H4 (cell line): ENCODE measurements around the gene CNTN4. TPM values are rescaled to one million over a fixed set of nuclear protein-coding genes. Genes with fewer than 3 reads are reported as not detected.

Experiments
- DNase-seq: peaks from one replicate; pipeline ENCODE4 v3.0.0-alpha.2; 2015; ENCODE audit warnings: low spot score
- total RNA-seq: library from RNA; depleted of rRNA; stranded (reverse); fragments of >200 nt; shearing (Covaris generic); gene quantifications from 2 replicates; pipeline ENCODE4 v1.2.3, GENCODE V29; 2014

Gene CNTN4
- total RNA-seq, 1 experiment from 2014 or later = 2.3 TPM

- no peak for DNase-seq
These were observed 932.7 kb downstream of the CNTN4 start for GRCh38 chr3:3031326-3031725.

- DNase-seq = no peak
These were observed 938.5 kb downstream of the CNTN4 start for GRCh38 chr3:3037156-3037555.

- peak; percentile 29 for DNase-seq
These were observed 939.7 kb downstream of the CNTN4 start for GRCh38 chr3:3038201-3038991.

GRCh38 chr3:3053974-3054373 lies 955.3 kb downstream of the CNTN4 start:
- DNase-seq = no peak

DNA sequence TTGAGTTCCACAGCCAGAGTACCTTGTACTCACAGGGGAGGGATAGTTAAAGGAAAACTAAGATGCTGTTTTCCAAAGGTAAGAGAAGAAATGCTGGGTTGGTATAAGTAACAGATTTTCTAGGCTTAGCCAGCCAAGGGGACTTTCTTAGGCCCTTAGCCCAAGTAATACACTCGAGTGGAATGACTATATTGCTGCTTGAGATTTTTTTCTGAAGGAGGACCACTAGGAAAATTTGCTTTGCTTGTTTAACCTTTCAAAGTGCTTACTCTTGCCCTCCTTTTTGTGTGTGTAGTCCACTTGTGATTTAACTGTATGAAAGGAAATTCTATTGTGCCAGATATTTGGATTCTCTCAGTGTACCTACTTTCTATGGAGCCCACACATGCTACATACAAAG lies 961.0 kb downstream of the CNTN4 start:
- no peak for DNase-seq

GRCh38 chr3:3064297-3064696 lies 965.6 kb downstream of the CNTN4 start:
- DNase-seq = no peak

GRCh38 chr3:3065876-3066275 lies 967.2 kb downstream of the CNTN4 start:
- peak; percentile 60 for DNase-seq

DNA sequence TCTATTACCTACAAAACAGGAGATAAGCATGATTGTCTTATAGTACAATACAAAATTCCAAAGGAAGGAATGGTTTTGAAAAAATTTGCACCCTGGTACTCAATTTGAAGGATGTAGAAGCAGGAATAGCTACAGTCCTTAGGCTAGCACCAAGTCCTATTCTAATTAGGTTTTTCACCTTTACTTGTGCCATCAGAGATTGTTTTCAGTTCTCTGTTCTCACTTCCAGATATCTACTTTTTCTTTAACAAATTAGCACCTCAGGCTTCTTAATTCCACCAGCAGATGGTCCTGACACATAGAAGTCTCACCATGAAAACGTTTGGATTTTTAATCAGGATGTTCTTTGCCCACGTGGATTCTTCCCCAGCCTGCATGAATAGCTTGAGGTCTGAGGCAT lies 967.7 kb downstream of the CNTN4 start:
- no peak for DNase-seq

GRCh38 chr3:3066910-3067309 lies 968.2 kb downstream of the CNTN4 start:
- no peak for DNase-seq

DNA sequence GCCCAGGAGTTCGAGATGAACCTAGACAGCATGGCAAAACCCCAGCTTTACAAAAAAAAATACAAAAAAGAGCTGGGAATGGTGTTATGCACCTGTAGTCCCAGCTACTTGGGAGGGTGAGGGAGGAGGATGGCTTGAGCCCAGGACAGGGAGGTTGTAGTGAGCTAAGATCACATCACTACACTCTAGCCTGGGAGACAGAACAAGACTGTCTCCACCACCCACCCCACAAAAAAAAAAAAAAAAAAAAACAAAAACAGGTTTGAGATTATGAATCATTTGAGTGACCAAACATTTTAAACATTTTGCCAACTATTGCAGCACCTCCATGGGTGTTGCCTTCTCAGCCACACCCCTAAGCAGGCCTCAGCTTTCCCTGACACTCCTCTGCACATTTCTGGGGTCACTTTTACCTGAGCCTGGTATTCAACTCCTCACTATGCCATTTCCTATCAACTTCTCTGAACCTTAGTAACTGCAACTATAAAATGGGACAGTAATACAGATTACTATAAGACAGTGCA lies 969.8 kb downstream of the CNTN4 start:
- DNase-seq = no peak

- DNase-seq = no peak
These were observed 971.1 kb downstream of the CNTN4 start for GRCh38 chr3:3069723-3070122.

DNA sequence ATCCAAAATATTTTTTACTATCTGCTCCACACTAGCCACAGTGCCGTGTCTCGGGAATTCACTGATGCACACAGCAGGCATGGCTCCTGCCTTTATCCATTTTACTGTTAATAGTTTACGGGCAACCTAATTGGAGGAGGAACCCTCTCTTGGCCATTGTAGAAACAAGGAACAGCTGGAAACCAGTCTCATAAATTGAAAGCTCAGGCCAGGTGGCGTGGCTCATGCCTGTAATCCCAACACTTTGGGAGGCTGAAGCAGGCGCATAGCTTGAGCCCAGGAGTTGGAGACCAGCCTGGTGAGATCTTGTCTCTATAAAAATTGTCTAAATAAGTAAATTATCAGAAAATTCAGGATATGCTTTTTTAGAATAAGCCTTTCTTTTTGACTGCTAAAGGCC lies 972.5 kb downstream of the CNTN4 start:
- no peak for DNase-seq

DNA sequence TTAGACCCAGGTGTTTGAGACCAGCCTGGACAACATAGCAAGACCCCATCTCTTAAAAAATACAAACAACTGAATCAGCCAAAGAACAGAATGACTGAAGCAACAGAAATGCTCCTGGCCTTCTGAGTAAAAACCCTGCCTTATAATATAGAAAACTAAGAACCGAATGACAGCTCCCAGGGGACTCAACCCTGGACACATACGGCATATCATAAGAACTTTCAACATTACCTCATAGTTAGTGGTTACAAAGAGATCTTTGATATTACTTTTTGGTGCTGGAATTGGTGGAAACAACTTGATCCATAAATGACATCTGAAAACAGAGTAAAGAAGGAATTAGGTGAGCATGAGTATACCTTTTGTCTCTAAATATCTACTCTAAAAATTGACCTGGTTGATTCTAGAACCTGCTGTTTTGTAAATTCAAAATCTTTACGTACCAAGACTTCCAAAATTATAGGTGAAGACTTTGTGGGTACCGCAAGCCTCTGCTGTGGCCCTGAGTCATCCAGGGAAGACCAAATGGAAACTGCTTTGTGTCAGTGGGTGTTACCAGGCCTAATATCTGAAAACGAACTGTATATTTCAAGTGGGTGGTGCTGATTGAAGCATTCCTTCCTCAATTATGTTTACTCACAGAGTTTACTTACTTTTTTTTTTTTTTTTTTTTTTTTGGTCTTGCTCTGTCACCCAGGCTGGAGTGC lies 976.0 kb downstream of the CNTN4 start:
- no peak for DNase-seq

- DNase-seq = no peak
These were observed 981.6 kb downstream of the CNTN4 start for GRCh38 chr3:3080309-3080708.

DNA sequence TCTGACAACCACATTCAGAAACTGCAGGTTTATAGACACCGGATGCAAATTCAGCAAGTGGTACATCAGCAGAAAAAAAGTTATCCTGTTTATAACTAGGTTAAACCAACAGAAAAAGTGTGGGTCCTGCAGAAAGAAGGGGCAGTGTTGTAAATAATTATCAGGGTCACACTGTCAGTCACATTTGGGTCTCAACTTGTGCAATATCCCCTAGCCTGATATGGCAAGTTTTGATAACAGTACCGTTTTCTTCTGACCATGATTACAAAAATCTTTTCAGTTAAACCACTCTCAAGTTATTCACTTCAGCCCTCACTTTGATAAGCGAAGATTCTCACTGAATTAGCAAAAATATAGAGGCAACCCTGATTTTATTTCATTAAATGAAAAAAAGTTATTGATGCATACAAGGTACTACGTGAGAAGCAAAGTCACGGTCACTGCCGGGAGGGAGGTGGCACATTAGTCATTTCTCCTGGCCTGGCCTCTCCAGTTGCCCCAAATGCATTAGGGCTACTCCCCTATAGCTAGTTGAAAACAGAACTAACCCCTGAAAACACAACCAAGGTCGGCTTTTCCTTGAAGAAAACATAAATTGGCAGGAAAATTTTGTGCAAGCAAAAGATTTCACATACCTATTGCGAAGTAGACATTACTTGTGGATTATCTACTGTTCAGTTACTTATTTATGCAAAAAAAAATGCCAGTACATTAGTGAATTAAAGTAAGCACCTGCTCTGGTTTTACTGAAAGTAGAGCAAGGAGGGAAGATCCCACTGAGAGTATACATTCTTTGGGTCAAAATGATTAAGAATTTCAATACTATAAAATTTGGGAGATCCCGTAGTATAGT lies 982.9 kb downstream of the CNTN4 start:
- DNase-seq = no peak

DNA sequence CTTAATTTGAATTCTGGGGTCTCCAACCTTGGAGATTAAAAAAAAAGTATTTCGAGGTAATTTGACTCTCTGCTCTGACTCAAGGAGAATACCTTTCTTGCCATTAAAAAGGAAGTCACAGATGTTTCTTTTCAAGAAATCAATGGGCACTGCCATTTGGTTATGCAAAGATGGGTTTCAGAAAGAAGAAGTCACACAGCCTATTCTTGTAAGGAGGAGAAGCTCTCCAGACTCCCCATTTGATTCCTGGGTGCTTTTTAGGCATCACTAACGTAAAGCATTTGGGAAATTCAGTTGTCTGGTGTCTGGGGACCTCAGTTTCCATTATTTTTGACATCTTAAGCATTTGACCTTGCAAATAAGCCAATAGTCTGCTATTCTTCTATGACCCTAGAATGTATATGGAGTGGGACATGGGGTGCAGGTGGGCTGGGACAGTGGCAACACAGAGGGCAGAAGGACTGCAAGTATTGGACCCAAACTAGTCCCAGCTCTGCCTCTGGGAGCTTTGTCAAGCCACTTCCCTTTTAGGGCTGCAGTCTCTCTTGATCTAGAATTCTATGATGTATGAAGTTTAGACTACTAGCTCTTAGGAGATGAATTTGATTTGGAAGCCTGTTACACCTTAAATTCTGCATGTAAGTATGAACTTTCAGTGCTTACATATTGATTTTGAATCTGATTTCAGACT lies 983.7 kb downstream of the CNTN4 start:
- no peak for DNase-seq

DNA sequence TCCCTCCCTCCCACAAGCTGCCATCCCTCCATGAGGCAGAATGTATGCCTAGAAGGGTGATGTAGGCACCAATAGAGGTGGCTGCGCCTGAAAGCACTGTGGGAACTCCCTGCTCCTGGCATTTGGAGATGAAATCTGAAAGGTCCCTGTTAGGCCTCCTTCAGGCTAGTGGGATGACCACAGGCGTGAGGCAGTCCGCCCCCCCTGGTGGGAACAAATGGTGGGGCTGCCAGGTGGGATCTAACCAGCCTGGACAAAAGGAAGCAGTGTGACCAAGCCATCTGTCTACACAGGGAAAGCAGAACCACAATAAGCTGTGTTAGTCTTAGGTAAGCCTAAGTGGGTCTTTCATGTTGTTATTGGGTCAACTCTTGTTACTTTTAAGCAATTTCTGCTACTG lies 986.2 kb downstream of the CNTN4 start:
- DNase-seq = no peak

- DNase-seq = no peak
These were observed 987.1 kb downstream of the CNTN4 start for GRCh38 chr3:3085782-3086181.

DNA sequence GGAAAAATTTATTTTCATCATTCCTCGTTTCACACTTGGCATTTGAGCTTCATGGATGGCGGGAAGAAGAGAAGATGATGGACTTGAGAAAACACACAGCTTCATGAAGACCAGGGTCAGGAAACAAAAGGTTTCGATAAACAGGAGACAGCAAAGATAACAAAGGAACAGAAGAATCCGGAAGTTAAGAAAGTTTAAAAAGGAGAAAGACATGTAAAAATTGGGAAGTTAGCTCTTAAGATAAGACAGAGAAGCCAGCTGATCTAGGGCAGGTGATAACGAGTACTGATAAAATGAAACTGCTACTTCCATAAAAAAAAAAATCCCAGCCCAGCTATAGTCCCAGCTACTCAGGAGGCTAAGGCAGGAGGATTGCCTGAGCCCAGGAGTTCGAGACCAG lies 987.6 kb downstream of the CNTN4 start:
- no peak for DNase-seq

- DNase-seq = no peak
These were observed 988.6 kb downstream of the CNTN4 start for GRCh38 chr3:3087279-3087678.

DNA sequence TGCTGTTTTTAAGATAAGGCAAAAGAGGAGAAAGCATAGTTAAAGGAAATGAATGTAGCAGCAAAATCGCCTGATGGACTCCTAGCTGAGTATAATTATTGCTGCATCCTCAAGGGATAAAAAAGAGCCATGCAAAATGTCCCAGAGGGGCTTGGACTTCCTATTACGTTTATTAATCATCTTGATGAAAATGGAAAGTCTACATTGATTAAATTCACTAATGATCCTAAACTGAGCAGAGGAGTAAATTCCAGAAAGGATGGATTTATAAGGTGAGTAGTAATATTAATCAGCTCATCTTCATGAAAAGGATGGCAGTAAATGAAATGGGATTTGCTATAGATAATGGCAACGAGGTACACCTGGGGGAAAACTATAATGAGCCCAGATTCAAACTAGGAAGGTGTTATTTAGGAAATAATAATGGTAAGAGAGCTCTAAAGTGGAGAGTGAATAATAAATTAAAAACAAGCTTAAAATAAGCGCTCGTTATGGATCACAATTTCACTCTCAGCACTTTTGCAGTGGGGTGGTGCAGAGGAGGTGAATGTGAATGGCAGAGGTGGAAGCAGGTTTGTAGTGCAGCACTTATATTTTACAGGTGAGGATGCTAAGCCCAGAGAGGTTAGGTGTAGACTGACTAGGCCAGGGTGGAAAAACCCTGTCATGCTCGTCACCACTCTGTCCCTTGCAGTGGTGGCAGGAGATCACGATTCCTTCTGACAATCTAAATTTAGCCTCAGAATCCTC lies 989.2 kb downstream of the CNTN4 start:
- DNase-seq = no peak
